HG02610 (cell line): Measurements from ENCODE around the gene CHP1.
"Not testable (repeated sequence)": the region's sequence is repeated elsewhere in the genome, so short reads cannot be mapped to it uniquely, and the experiment has no call there.

Experiments used
- ATAC-seq: cut with Tn5 transposase; IDR thresholded peaks from one replicate; pipeline ENCODE4 v1.9.1; 2021; ENCODE audit warnings: mild to moderate bottlenecking, moderate library complexity; ENCODE audit not compliant: unreplicated experiment

Gene CHP1

GRCh38 chr15:41230650-41231421 is at the start of gene CHP1, which contains the start of gene EXD1:
Gene CHP1, plus strand, starts transcription at chr15:41231268. Its CDS starts 115 bp downstream, at chr15:41231383.
Gene EXD1, minus strand, starts transcription at chr15:41230757. Its CDS starts 4,182 bp downstream, at chr15:41226575.
- peak; percentile 96 for ATAC-seq

GRCh38 chr15:41182266-41182665 is 48.8 kb upstream of the CHP1 start:
- ATAC-seq: no peak

- ATAC-seq: no peak
These were observed 47.5 kb upstream of the CHP1 start for GRCh38 chr15:41183581-41183980.

- no peak for ATAC-seq
These were observed 36.6 kb upstream of the CHP1 start for GRCh38 chr15:41194444-41194843.

GRCh38 chr15:41199470-41199869 is 31.6 kb upstream of the CHP1 start:
- no peak for ATAC-seq

GRCh38 chr15:41203395-41203794 is 27.7 kb upstream of the CHP1 start:
- no peak for ATAC-seq

- ATAC-seq: no peak
These were observed 25.8 kb upstream of the CHP1 start for GRCh38 chr15:41205315-41205714.

- no peak for ATAC-seq
These were observed 23.2 kb upstream of the CHP1 start for GRCh38 chr15:41207687-41208448.

- no peak for ATAC-seq
These were observed 15.4 kb upstream of the CHP1 start for GRCh38 chr15:41215708-41216107.

- ATAC-seq: no peak
These were observed 12.2 kb upstream of the CHP1 start for GRCh38 chr15:41218851-41219250.

GRCh38 chr15:41219381-41219780 is 11.7 kb upstream of the CHP1 start:
- ATAC-seq: no peak

GRCh38 chr15:41230345-41230649 is 771 bp upstream of the CHP1 start:
- no peak for ATAC-seq

GRCh38 chr15:41231422-41232226 is 556 bp downstream of the CHP1 start:
- ATAC-seq: peak; percentile 40

- no peak for ATAC-seq
These were observed 2.3 kb downstream of the CHP1 start for GRCh38 chr15:41233367-41233771.

GRCh38 chr15:41235228-41235627 is 4.2 kb downstream of the CHP1 start:
- ATAC-seq: not testable (repeated sequence)

- ATAC-seq: no peak
These were observed 4.9 kb downstream of the CHP1 start for GRCh38 chr15:41235929-41236328.

- no peak for ATAC-seq
These were observed 7.0 kb downstream of the CHP1 start for GRCh38 chr15:41238100-41238499.

GRCh38 chr15:41241221-41241964 is 10.3 kb downstream of the CHP1 start:
- no peak for ATAC-seq

- not testable (repeated sequence) for ATAC-seq
These were observed 19.7 kb downstream of the CHP1 start for GRCh38 chr15:41250745-41251144.

GRCh38 chr15:41251411-41251810 is 20.3 kb downstream of the CHP1 start:
- ATAC-seq: no peak

GRCh38 chr15:41254560-41254959 is 23.5 kb downstream of the CHP1 start:
- no peak for ATAC-seq
